A172 (cell line): ENCODE measurements around the gene AGPAT3. TPM values are rescaled to one million over a fixed set of nuclear protein-coding genes. Genes with fewer than 3 reads are reported as not detected.
"Not testable (repeated sequence)": the region's sequence is repeated elsewhere in the genome, so short reads cannot be mapped to it uniquely, and the experiment has no call there.

Experiments used
- DNase-seq: peaks from one replicate; pipeline ENCODE4 v3.0.0-alpha.2; 2015; ENCODE audit warnings: low spot score
- total RNA-seq: library from RNA; depleted of rRNA; stranded (reverse); fragments of >200 nt; shearing (Covaris generic); gene quantifications from 2 replicates; pipeline ENCODE4 v1.2.3, GENCODE V29; 2014

The AGPAT3 gene
- total RNA-seq, 1 experiment from 2014 or later = 73.4 TPM

GRCh38 chr21:43882952-43883545 is 18.0 kb downstream of the AGPAT3 start:
- DNase-seq = no peak

GRCh38 chr21:43884012-43884860 is 19.2 kb downstream of the AGPAT3 start:
- DNase-seq = peak; percentile 62

- no peak for DNase-seq
Measured at GRCh38 chr21:43884861-43885417, 19.9 kb downstream of the AGPAT3 start.

DNA sequence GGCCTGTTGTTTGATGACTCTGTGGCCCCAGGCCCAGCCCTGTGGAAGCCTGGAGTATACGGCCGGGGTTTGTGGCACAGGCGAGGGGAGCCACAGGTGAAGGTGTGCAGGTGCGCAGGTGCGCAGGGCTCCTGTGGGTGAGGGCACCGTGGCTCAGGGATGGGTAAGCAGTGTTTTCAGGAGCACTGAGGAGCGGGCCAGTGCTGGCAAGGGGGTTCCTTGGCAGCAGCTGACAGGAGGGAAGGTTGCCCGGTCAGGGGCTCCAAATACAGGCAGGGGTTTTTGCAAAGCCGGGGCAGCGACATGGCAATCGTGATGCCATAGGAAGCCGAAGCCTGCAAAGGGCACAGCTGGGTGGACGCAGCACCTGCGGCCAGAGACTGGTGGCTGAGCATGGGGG is 20.7 kb downstream of the AGPAT3 start:
- no peak for DNase-seq

DNA sequence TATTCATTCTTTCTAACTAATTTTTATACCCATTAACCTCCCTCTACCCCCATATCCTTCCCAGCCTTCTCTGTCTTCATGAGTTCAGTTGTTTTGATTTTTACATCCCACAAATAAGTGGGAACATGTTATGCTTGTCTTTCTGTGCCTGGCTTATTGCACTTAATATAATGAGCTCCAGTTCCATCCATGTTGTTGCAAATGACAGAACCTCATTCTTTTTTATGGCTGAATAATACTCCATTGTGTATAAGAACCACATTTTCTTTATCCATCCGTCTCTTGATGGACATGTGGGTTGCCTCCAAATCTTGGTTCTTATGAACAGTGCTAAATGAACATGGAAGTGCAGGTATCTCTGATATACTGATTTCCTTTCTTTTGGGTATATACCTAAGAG is 21.5 kb downstream of the AGPAT3 start:
- no peak for DNase-seq

DNA sequence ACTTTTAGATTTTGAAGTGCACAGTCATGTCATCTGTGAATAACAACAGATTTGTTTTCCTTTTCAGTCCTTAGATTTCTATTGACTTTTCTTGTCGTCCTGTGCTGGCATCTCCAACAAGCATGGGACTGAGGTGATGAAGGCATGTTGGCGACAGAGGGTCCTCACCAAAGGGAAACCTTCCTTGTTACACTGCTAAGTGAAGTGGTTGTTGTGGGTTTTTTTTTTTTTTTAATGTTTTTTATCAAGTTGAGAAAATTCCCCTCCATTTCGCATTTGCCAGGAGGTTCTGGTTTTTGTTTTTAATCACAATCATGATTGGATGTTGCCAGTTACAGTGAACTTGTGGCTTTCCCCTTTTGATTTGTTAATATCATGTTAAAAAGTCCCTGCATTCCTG is 24.0 kb downstream of the AGPAT3 start:
- no peak for DNase-seq

DNA sequence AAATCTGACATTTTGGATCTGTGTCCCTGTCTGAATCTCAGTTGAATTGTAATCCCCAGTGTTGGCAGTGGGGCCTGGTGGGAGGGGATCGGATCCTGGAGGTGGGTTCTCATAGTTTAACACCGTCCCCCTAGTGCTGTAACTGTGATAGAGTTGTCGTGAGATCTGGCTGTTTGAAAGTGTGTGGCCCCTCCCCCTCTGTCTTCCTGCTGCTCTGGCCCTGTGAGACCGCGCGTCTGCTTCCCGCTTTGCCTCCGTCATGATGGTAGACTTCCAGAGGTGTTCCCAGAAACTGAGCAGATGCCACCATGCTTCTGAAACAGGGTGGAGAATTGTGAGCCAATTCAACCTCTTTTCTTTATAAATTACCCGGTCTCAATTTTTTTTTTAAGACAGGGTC is 25.0 kb downstream of the AGPAT3 start:
- DNase-seq = no peak

DNA sequence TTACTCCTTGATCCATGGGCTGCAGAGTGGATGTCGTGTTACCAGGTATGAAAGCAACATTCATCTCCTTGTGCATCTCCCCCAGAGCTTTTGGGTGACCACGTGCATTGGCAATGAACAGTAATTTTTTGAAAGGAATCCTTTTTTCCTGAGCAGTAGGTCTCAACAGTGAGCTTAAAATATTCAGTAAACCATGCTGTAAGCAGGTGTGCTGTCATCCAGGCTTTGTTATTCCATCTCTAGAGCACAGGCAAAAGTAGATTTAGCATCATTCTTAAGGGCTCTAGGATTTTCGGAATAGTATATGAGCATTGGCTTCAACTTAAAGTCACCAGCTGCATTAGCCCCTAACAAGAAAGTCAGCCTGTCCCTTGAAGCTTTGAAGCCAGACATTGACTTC is 27.3 kb downstream of the AGPAT3 start:
- DNase-seq = no peak

DNA sequence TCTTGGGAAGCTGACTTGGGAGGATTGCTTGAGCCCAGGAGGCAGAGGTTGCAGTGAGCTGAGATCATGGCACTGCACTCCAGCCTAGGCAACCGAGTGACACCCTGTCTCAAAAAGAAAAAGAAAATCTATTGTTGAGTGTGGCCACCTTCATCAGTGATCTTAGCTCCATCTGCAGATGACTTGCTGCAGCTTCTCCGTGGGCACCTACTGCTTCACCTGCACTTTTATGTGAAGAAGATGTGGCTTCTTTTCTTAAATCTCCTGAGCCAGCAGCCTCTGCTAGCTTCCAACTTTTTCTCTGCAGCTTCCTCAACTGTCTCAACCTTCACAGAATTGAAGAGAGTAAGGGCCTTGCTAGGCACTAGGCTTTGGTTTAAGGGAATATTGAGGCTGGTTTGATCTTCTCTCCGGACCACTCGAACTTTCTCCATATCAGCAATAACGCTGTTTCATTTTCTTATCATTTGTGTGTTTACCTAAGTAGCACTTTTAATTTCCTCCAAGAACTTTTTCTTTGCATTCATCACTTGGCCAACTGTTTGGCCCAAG is 28.0 kb downstream of the AGPAT3 start:
- no peak for DNase-seq

DNA sequence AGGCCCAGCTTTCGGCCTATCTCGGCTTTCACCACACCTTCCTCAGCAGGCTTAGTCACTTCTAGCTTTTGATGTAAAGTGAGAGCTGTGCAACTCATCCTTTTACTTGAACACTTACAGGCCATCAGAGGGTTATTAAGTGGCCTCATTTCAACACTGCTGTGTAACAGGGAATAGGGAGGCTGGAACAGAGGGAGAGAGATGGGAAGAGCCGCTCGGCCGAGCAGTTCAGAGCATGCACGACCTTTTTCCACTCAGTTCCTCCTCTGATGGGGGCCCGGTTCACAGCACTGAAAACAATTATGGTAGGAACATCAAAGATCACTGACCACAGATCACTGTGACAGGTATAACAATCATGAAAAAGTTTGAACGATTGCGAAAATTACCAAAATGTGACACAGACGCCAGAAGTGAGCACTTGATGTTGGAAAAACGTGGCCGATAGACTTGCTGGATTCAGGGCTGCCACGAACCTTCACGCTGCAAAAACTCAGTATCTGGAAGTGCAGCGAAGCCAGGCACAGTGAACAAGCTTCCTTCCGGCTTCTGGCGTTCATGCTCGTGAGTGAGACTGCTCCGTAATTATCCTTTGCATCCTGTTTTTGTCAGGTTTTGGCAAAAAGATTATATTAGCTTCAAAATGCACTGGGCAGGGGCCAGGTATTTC is 28.6 kb downstream of the AGPAT3 start:
- no peak for DNase-seq

GRCh38 chr21:43894206-43894577 is 29.2 kb downstream of the AGPAT3 start:
- DNase-seq = no peak

GRCh38 chr21:43895196-43895595 is 30.2 kb downstream of the AGPAT3 start:
- DNase-seq = no peak

DNA sequence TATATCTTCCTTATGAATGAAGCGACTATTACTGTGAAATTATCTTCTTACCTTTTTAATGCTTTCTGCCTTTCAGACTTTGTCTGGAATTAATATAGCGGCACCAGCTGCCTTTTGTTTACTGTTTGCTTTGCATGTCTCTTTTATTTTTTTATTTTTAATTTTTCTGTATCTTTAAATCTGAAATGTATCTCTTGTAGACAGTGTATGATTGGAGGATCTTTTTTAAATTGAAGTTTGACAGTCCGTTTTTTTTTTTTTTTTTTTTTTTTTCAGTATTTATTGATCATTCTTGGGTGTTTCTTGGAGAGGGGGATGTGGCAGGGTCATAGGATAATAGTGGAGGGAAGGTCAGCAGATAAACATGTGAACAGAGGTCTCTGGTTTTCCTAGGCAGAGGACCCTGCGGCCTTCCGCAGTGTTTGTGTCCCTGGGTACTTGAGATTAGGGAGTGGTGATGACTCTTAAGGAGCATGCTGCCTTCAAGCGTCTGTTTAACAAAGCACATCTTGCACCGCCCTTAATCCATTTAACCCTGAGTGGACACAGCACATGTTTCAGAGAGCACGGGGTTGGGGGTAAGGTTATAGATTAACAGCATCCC is 31.8 kb downstream of the AGPAT3 start:
- not testable (repeated sequence) for DNase-seq

GRCh38 chr21:43899307-43900077 is 34.5 kb downstream of the AGPAT3 start:
- DNase-seq = no peak

DNA sequence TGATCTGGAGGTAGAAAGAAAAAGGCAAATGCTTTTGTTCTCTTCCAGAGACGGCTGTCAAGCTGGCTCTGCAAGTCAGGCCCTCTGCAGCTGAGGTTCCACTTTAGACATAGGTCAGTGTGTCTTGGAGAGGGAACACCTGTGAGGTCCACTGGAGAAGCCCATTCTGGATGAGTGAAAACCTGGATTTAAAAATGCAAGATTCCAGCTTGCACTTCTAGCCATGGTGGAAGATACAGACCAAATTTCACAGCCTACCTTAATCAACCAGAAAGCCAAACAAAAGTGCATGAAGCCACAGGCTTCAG is 35.0 kb downstream of the AGPAT3 start:
- no peak for DNase-seq

DNA sequence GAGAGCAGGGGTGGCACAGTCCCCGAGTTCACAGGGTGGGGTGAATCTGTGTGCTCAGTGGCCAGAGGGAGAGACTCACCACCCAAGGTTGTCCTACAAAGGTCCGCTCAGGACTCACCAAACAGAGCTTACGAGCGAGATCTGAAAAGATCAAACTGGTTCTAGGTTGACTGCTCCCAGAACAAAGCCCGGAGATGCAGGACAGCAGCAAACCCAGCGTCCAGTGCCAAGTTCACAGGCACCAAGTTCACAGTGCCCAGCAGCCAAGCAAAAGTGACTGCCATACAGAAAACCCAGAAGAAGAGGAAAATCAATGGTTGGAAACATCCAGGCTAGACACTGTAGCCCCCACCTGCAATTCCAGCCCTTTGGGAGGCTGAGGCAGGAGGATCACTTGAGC is 35.7 kb downstream of the AGPAT3 start:
- DNase-seq = no peak

GRCh38 chr21:43902441-43902840 is 37.4 kb downstream of the AGPAT3 start:
- DNase-seq = peak; percentile 16

GRCh38 chr21:43903451-43904091 is 38.5 kb downstream of the AGPAT3 start:
- no peak for DNase-seq

GRCh38 chr21:43904331-43904781 is 39.3 kb downstream of the AGPAT3 start:
- DNase-seq = no peak

DNA sequence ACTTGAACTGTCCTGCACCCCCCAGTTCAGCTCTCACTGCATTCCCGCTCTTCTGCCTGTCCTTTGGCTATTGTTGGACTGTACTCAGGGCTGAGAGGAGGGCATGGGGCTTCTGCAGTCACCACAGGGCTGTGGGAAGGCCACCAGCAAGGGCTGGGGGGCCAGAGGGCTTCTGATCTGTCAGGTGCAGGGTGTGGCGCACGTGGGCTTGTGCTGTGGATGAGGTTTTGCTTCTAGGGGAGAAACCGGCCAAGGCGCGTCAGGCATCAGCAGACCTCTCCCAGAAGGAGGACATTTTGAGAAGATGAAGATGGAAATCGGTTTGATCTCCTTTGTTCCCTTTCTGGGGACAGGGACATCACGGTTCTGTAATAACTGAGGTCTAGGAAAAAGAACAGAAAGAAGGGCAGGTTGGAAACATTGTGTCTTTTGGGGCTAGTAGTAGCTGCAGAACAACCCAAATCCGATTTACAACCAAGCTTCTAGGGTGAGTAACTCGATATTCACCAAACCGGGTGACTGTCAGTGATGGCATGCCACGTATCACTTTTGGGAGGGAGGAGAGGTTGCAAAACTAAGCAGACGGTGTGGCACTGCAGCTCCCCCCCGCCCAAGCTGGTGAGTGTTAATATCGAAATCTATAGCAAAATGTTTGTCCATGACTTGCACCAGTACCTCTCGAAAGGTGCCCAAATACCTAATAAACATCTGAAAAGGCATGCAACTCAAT is 40.9 kb downstream of the AGPAT3 start:
- DNase-seq = no peak
